K562 (cell line): ENCODE results near the gene FSCN2. TPM values are rescaled to one million over a fixed set of nuclear protein-coding genes. Genes with fewer than 3 reads are reported as not detected.

Source experiments
- ATAC-seq: fragments of 200-7000 bp; cut with Tn5 transposase; 3 replicates; pipeline ENCODE4 v1.9.1; 2020; ENCODE audit warnings: moderate library complexity
- BruUV-seq: library from RNA; stranded (reverse); fragments of 400-500 nt; replicated peaks from 2 replicates; lab custom pipeline; 2021; lab: Mats Ljungman, UMichigan
- CTCF ChIA-PET: fragments of 300-600 bp; formaldehyde crosslinking; extraction: SDS; loops from one replicate; lab custom pipeline; 2021; ENCODE audit warnings: low intra/inter-chr PET ratio; lab: Yijun Ruan, JAX
- POLR2A ChIA-PET: fragments of 300-600, 350-650 bp; sonication (Branson Sonifier 250); formaldehyde crosslinking; extraction: SDS; loops from one replicate; lab custom pipeline; 2021; ENCODE audit warnings: antibody characterized with exemption, inconsistent platforms; lab: Yijun Ruan, JAX
- DNase-seq, 4 experiments: peaks; one replicate each; pipeline versions ENCODE4 v3.0.0 to v3.0.0-alpha.2; 2011 to 2018; ENCODE audit warnings: low spot score in 3 of 4, mixed read lengths in 3 of 4; ENCODE audit errors: extremely low read depth in 1 of 4
- FAIRE-seq: peaks from 2 replicates; lab custom pipeline; 2011; peaks lifted over from hg19 to GRCh38; lab: Jason Lieb, UNC
- H2AFZ ChIP-seq: 2 replicates; pipeline ENCODE4 v1.6.0; 2011; ENCODE audit warnings: low read depth, low read length, control low read depth, inconsistent platforms
- H3K27ac ChIP-seq: fragments of 200-600 bp; 3 replicates; pipeline ENCODE4 v1.8.0; 2011; ENCODE audit warnings: low read depth, mild to moderate bottlenecking, control low read depth, inconsistent platforms, low read length, moderate library complexity, mixed read lengths; ENCODE audit errors: extremely low read depth
- H3K27me3 ChIP-seq, 2 experiments: fragments of 300-600 bp in 1 of 2; 2 replicates in 1 of 2; 3 replicates in 1 of 2; pipeline versions ENCODE4 v1.6.0 to v1.8.0; 2011; ENCODE audit warnings: inconsistent platforms in 2 of 2, low read length in 2 of 2, mild to moderate bottlenecking in 1 of 2, mixed read lengths in 1 of 2, moderate library complexity in 1 of 2; ENCODE audit not compliant: control insufficient read depth in 2 of 2, insufficient read depth in 2 of 2
- H3K36me3 ChIP-seq: fragments of 300-600 bp; 3 replicates; pipeline ENCODE4 v1.8.0; 2011; ENCODE audit warnings: mild to moderate bottlenecking, low read length, inconsistent platforms; ENCODE audit not compliant: control insufficient read depth, insufficient read depth
- H3K4me1 ChIP-seq, 2 experiments: fragments of 200-600 bp in 1 of 2; replicated peaks in 1 of 2; 2 replicates in 1 of 2; 3 replicates in 1 of 2; pipeline versions ENCODE4 v1.5.1 to v1.8.0; 2011; ENCODE audit warnings: inconsistent platforms in 2 of 2, low read length in 2 of 2, mild to moderate bottlenecking in 1 of 2, mixed read lengths in 1 of 2, moderate library complexity in 1 of 2; ENCODE audit not compliant: control insufficient read depth in 2 of 2, insufficient read depth in 2 of 2
- H3K4me2 ChIP-seq: 2 replicates; pipeline ENCODE4 v1.6.1; 2011; ENCODE audit warnings: low read length, control low read depth, inconsistent platforms, mixed read lengths; ENCODE audit not compliant: insufficient read depth
- H3K4me3 ChIP-seq: fragments of 200-600 bp; sonication (generic), shearing (Covaris generic); 2 replicates; pipeline ENCODE4 v1.5.1; 2016; ENCODE audit warnings: control low read depth, inconsistent platforms
- H3K79me2 ChIP-seq: fragments of 200-600 bp; 3 replicates; pipeline ENCODE4 v1.8.0; 2011; ENCODE audit warnings: low read length, inconsistent platforms; ENCODE audit not compliant: control insufficient read depth, insufficient read depth
- H3K9ac ChIP-seq, 2 experiments: 2 replicates each; pipeline versions ENCODE4 v1.6.0 to v1.6.1; 2011; ENCODE audit warnings: low read depth in 2 of 2, low read length in 2 of 2, control low read depth in 1 of 2, inconsistent platforms in 1 of 2, mild to moderate bottlenecking in 1 of 2, mixed read lengths in 1 of 2; ENCODE audit not compliant: insufficient read depth in 1 of 2
- H3K9me1 ChIP-seq: one replicate; pipeline ENCODE4 v1.6.0; 2011; ENCODE audit warnings: inconsistent platforms, mild to moderate bottlenecking, low read length, moderate library complexity; ENCODE audit not compliant: control insufficient read depth, insufficient read depth
- H3K9me3 ChIP-seq: replicated peaks from 2 replicates; pipeline ENCODE4 v1.5.1; 2011; ENCODE audit warnings: low read depth, low read length, inconsistent platforms; ENCODE audit not compliant: control insufficient read depth, insufficient read depth
- H4K20me1 ChIP-seq: replicated peaks from 2 replicates; pipeline ENCODE4 v1.6.1; 2011; ENCODE audit warnings: low read length, inconsistent platforms, mixed read lengths; ENCODE audit not compliant: control insufficient read depth, insufficient read depth
- E2F3 ChIP-seq: fragments of 250-450 bp; sonication (Bioruptor Pico); IDR thresholded peaks from 2 replicates; pipeline ENCODE4 v1.4.0; 2020; ENCODE audit warnings: mild to moderate bottlenecking
- ILK ChIP-seq: fragments of 450-650 bp; IDR thresholded peaks from 2 replicates; pipeline ENCODE4 v1.6.1; 2016; ENCODE audit warnings: missing genetic modification characterization, low read depth, mild to moderate bottlenecking, missing compliant biosample characterization, moderate library complexity, borderline replicate concordance
- NELFE ChIP-seq: IDR thresholded peaks from 2 replicates; pipeline ENCODE4 v1.6.1; 2011; ENCODE audit warnings: mild to moderate bottlenecking; ENCODE audit not compliant: insufficient read depth, insufficient read length
- OTX1 ChIP-seq: fragments of 450-650 bp; formaldehyde crosslinking; IDR thresholded peaks from 2 replicates; pipeline ENCODE4 v1.4.0; 2022; ENCODE audit warnings: mild to moderate bottlenecking
- TEAD1 ChIP-seq, 2 experiments: fragments of 450-650 bp in 1 of 2; sonication (generic) in 1 of 2; formaldehyde crosslinking; IDR thresholded peaks; 2 replicates each; pipeline versions ENCODE4 v1.4.0 to v1.8.0; 2020 to 2022; ENCODE audit warnings: mild to moderate bottlenecking in 2 of 2, missing genetic modification reagents in 1 of 2
- TRIM24 ChIP-seq, 2 experiments: fragments of 450-650 bp; IDR thresholded peaks; 2 replicates each; pipeline ENCODE4 v1.6.1; 2016
- ZNF780A ChIP-seq: fragments of 250-450 bp; sonication (Bioruptor Pico); IDR thresholded peaks from 2 replicates; pipeline ENCODE4 v1.5.0; 2021; ENCODE audit warnings: mild to moderate bottlenecking
- WGBS: fragments of 100-300 bp; shearing (Covaris generic); methylation state at CpG from one replicate; pipeline ENCODE4 v1.1.6; 2016; ENCODE audit warnings: low coverage, mixed read lengths; ENCODE audit not compliant: insufficient coverage; ENCODE audit errors: missing lambda C conversion rate; 5-methylcytosine and 5-hydroxymethylcytosine counted together
- in situ Hi-C: fragments of 300-500 bp; cut with MboI; formaldehyde crosslinking; loops from 4 replicates; pipeline ENCODE4 v1.15.0; 2018; ENCODE audit warnings: inconsistent platforms, mixed read lengths
- intact Hi-C: fragments of 100-400 bp; cut with micrococcal nuclease; formaldehyde crosslinking; loops from 2 replicates; pipeline ENCODE4 v1.14.2; 2022
- polyA plus RNA-seq, 8 experiments: library from polyadenylated mRNA; depleted of rRNA in 4 of 8; stranded (reverse) in 5 of 8; unstranded in 3 of 8; fragments of >200 nt; fragmentation: Nextera tagmentation in 2 of 8; fragmentation: Illumina TruSeq in 1 of 8; extraction: Ambion mirVana in 2 of 8; extraction: Trizol in 1 of 8; gene quantifications; 2 replicates each; pipeline versions ENCODE4 v1.2.1 to v1.2.3, GENCODE V29; 2011 to 2014; ENCODE audit warnings: inconsistent platforms in 1 of 8, missing spikeins in 1 of 8
- total RNA-seq, 7 experiments: library from RNA; depleted of rRNA in 6 of 7; stranded (reverse); fragments of >200 nt in 6 of 7; fragmentation: Illumina TruSeq in 2 of 7; extraction: Trizol in 2 of 7; gene quantifications; 2 replicates each; pipeline versions ENCODE4 v1.2.1 to v1.2.3, GENCODE V29; 2011 to 2021; ENCODE audit warnings: low replicate concordance in 1 of 7
- TF ChIP-seq, protein P1 (sequence below): sonication (generic); formaldehyde crosslinking; IDR thresholded peaks from 2 replicates; pipeline ENCODE4 v1.8.1; 2023; ENCODE audit warnings: mild to moderate bottlenecking, missing genetic modification reagents
- TF ChIP-seq, protein P2 (sequence below), 2 experiments: fragments of 450-650 bp in 1 of 2; sonication (generic) in 1 of 2; formaldehyde crosslinking in 1 of 2; IDR thresholded peaks; 2 replicates each; pipeline versions ENCODE4 v1.7.1 to v1.9.0; 2016 to 2022; ENCODE audit warnings: inconsistent platforms in 1 of 2, mild to moderate bottlenecking in 1 of 2, missing genetic modification reagents in 1 of 2

Gene FSCN2
- total and polyA plus RNA-seq, 9 of the 15 experiments (the other 6 are each of a cell fraction or from before 2014, with no cell fraction given), result 0.08 TPM; not detected in 8

DNA sequence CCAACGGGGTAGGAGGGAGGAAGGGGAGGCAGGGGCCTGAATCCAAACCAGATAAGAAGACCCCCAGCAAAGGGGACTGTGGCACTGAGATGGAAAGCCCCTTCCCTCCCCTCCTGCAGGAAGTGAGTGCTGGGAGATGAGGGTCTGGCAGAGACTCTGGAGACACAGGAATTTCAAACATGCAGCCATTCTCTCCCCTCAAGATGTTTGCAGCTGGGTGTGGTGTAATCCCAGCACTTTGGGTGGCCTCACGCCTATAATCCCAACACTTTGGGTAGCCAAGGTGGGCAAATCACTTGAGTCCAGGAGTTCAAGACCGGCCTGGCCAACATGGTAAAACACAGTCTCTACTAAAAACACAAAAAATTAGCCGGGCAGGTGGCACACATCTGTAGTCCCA is 57.9 kb downstream of the FSCN2 start:
- Histone ChIP-seq H3K79me2 (no peaks in the 10 kb centered on the region), H3K27ac (no peak overlapping the region), H3K9me1 (peaks cover 4% of the 10 kb centered on the region), H3K9ac (no peak overlapping the region), H3K4me2 (no peak overlapping the region), H3K4me3 (no peak overlapping the region), H3K9me3 (no peaks in the 10 kb centered on the region), H3K36me3 (peaks cover 95% of the 10 kb centered on the region), H3K27me3 (no peaks in the 10 kb centered on the region), H3K4me1 (peaks cover 3% of the 10 kb centered on the region in 2 experiments; a peak in 3 of 5 replicates), H4K20me1 (no peaks in the 10 kb centered on the region), H2AFZ (no peak overlapping the region)
- no TSS peak for BruUV-seq
- no peak for DNase-seq
- no peak for FAIRE-seq
- WGBS, result 100% methylated on average over 3 of the region's 4 CpGs
- ChIA-PET POLR2A (interaction anchor here (0.6 to 0.9 kb wide), 2 partner anchors 9 to 35 kb away, joined by 3 to 11 read pairs; no protein-coding TSS in a partner anchor), CTCF (no interaction called here)
- intact Hi-C loops, result no loop called here
- in situ Hi-C loops, result no loop called here
- no peak for ATAC-seq
- TF ChIP-seq OTX1 (CRISPR knock-in tag) (no peak), TRIM24 (IDR thresholded peaks at IDR 0.05) (no peak), NELFE (no peak), TEAD1 (CRISPR knock-in tag; IDR thresholded peaks at IDR 0.05) (no peak), E2F3 (CRISPR knock-in tag) (no peak), ZNF780A (CRISPR knock-in tag) (no peak), ILK (no peak)
- TF ChIP-seq, protein P1, sequence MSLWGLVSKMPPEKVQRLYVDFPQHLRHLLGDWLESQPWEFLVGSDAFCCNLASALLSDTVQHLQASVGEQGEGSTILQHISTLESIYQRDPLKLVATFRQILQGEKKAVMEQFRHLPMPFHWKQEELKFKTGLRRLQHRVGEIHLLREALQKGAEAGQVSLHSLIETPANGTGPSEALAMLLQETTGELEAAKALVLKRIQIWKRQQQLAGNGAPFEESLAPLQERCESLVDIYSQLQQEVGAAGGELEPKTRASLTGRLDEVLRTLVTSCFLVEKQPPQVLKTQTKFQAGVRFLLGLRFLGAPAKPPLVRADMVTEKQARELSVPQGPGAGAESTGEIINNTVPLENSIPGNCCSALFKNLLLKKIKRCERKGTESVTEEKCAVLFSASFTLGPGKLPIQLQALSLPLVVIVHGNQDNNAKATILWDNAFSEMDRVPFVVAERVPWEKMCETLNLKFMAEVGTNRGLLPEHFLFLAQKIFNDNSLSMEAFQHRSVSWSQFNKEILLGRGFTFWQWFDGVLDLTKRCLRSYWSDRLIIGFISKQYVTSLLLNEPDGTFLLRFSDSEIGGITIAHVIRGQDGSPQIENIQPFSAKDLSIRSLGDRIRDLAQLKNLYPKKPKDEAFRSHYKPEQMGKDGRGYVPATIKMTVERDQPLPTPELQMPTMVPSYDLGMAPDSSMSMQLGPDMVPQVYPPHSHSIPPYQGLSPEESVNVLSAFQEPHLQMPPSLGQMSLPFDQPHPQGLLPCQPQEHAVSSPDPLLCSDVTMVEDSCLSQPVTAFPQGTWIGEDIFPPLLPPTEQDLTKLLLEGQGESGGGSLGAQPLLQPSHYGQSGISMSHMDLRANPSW (CRISPR knock-in tag), result no peak
- TF ChIP-seq, protein P2, sequence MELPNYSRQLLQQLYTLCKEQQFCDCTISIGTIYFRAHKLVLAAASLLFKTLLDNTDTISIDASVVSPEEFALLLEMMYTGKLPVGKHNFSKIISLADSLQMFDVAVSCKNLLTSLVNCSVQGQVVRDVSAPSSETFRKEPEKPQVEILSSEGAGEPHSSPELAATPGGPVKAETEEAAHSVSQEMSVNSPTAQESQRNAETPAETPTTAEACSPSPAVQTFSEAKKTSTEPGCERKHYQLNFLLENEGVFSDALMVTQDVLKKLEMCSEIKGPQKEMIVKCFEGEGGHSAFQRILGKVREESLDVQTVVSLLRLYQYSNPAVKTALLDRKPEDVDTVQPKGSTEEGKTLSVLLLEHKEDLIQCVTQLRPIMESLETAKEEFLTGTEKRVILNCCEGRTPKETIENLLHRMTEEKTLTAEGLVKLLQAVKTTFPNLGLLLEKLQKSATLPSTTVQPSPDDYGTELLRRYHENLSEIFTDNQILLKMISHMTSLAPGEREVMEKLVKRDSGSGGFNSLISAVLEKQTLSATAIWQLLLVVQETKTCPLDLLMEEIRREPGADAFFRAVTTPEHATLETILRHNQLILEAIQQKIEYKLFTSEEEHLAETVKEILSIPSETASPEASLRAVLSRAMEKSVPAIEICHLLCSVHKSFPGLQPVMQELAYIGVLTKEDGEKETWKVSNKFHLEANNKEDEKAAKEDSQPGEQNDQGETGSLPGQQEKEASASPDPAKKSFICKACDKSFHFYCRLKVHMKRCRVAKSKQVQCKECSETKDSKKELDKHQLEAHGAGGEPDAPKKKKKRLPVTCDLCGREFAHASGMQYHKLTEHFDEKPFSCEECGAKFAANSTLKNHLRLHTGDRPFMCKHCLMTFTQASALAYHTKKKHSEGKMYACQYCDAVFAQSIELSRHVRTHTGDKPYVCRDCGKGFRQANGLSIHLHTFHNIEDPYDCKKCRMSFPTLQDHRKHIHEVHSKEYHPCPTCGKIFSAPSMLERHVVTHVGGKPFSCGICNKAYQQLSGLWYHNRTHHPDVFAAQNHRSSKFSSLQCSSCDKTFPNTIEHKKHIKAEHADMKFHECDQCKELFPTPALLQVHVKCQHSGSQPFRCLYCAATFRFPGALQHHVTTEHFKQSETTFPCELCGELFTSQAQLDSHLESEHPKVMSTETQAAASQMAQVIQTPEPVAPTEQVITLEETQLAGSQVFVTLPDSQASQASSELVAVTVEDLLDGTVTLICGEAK (IDR thresholded peaks at IDR 0.05), result no peak
- TF ChIP-seq, protein P2 (CRISPR knock-in tag; IDR thresholded peaks at IDR 0.05), result no peak
